ENCODE data around the gene SUFU.

The SUFU gene

DNA sequence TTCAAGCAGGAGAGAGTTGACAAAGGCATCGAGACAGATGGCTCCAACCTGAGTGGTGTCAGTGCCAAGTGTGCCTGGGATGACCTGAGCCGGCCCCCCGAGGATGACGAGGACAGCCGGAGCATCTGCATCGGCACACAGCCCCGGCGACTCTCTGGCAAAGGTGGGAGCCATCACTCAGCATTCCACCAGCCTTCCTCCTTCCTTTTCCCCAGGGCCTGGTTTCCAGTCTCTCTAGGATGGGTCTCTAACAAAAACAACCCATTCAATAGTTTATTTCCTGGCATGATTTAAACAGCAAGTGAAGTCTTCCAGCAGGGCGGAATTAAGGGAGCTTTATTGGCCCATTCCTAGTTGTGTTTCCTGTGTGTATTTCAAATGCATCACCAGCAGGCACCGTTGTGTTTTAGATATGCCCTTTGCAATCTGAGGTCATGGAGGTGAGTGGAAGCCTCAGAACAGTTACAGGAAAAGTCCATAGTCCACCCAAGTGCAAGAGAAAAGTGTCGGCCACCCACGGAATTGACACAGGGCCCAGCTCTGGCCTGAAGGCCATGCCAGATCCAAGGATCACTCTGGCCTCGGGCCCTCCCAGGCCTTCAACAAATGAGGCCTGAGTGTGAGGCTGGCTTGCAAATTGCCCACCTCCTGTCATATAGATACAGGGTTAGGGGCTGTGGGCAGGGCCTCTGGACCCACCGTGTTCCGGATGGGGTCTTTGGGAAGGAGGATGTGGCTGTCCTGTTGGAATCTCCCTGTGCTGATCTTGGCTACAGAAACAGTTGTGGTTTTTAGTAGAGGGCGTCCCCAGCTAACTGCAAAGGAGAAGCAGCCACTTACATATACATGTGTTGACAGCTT is 93.6 kb downstream of the SUFU start:
- DNase-seq (ENCODE audit: low read depth): no peak

- no peak for DNase-seq (ENCODE audit: low read depth)
These were observed 94.5 kb downstream of the SUFU start for GRCh38 chr10:102598243-102598642.

DNA sequence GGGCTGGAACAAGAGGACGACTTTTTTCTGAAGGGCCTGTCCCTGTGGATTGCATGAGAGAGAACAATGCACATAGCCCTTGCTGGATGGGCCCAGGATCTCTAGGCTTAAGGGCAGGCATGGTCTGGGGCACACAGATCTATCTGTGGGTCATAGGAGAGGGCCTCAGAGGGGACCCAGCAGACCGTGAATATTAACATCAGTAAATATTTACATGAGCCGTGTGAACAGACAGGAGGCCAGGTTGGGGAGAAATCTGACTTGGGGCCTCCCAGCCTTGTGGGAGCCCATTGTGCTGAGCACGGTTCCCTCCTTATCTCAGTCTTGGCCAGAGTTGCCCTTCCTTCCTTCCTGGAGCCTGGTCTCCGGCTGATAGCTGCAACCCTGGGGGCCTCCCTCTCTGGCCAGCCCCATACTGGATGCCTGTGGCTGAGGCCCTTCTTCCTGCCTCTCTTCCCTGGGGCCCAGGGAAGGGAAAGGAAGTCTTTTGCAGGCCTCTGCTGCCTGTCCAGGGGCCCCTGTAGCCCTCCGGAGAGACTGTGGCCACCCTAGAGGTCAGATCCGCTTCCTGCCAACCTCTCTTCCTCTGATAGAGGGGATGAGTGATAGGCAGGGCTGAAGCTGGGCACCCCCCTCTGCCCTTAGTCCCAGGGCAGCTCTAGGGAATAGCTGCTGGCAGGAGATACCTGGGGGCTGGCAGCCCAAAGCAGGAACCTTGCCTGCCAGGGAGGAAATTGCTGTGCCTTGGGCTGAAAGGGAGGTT is 96.0 kb downstream of the SUFU start:
- no peak for DNase-seq (ENCODE audit: low read depth)

- DNase-seq (ENCODE audit: low read depth): no peak
These were observed 97.0 kb downstream of the SUFU start for GRCh38 chr10:102600816-102601215.

DNA sequence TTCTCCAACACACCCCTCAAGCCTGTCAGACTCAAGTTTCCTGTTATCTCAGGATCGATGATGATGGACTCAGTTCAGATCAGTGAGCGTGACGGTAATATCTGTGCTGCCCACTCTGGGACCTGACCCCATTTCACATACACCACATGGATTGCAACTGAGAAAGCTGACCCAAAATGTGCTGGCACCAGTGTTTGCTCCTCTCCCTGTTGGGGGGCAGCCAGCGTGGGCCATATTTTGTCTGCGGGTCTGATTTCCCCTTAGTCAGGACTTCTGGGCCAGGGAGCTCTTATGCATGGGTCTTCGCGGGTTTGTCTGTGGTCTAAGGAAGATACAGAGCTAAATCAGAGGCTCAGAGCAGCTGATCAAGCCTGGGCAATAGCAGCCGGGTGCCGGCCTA is 97.9 kb downstream of the SUFU start:
- DNase-seq (ENCODE audit: low read depth): no peak

DNA sequence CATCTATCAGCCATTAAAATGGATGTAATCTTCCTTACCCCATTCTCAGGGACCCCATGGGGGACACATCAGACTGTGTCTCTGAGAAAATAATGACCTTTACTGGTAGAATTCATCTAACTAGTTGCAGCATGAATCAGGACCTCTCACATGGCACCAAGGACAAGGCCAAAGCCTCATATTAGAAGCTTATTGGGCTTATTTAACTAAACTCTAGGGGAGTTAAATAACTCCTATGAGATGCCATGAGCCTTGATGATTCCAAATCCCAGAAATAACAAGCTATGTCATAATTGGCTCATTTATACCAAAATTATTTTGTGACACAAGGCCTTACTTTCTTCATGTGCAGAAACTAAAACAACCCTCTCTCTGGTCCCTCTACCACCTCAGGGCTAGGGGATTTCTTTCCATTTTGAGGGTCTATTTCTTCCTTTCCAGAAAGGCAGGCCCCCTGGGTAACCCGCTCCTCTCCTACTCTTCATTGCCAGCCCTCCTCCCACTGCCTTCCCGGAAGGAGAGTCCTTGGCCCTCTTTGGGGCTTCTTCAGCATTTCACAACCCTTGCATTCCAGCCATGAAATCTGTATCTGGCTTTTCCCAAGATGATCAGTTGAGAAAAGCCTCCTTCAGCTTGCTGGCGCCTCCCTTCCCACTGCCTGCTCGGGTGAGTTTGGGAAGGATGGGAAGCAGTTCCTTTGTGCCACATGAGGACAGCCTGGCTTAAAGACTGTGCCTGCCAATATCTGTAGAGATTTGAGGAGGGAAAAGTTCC is 98.7 kb downstream of the SUFU start:
- no peak for DNase-seq (ENCODE audit: low read depth)

DNA sequence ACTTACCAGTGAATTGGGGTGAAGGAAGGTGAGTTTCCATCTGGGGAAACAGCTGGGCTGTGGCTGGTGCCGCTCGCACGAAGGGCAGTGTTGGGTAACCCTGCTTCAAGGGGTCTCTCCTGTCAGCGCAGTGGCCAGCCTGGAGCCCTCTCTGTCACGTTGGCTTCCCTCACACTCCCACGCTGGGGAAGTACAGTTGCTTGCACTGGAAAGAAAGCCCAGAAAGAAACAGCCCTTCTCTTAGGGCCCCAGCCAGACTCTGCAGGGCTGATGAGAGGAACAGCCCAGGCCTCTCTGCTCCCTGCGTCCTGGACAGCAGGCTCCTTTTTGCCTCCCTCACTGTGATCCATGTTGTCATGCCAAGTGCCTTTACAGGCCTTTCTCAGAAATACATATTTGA is 100.2 kb downstream of the SUFU start:
- no peak for DNase-seq (ENCODE audit: low read depth)

- DNase-seq (ENCODE audit: low read depth): no peak
These were observed 100.7 kb downstream of the SUFU start for GRCh38 chr10:102604439-102604841.

GRCh38 chr10:102605712-102606111 is 101.9 kb downstream of the SUFU start:
- DNase-seq (ENCODE audit: low read depth): no peak

GRCh38 chr10:102608487-102608886 is 104.7 kb downstream of the SUFU start:
- DNase-seq (ENCODE audit: low read depth): no peak

- no peak for DNase-seq (ENCODE audit: low read depth)
These were observed 106.7 kb downstream of the SUFU start for GRCh38 chr10:102610441-102610887.

GRCh38 chr10:102611514-102612087 is 107.8 kb downstream of the SUFU start:
- DNase-seq (ENCODE audit: low read depth): no peak

DNA sequence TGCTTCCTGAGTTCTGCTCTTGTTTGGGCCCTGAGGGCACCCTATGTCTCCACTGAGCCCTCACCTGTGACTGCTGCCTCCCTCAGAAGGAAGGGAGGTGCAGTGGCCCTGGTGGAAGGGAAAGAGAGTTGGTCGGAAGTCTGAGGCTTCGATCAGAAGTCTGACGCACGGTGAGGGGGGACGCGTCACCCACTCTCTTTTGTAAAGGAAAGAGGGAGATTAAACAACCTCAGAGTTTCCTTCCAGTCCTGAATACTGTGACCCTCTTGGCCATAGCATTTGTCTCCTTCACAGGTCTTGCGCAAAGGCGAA is 109.1 kb downstream of the SUFU start:
- peak; percentile 22 for DNase-seq (ENCODE audit: low read depth)

GRCh38 chr10:102613286-102613685 is 109.5 kb downstream of the SUFU start:
- DNase-seq (ENCODE audit: low read depth): no peak

GRCh38 chr10:102613785-102614184 is 110.0 kb downstream of the SUFU start:
- no peak for DNase-seq (ENCODE audit: low read depth)

- DNase-seq (ENCODE audit: low read depth): no peak
These were observed 111.1 kb downstream of the SUFU start for GRCh38 chr10:102614888-102615287.

GRCh38 chr10:102615361-102615760 is 111.6 kb downstream of the SUFU start:
- DNase-seq (ENCODE audit: low read depth): no peak

DNA sequence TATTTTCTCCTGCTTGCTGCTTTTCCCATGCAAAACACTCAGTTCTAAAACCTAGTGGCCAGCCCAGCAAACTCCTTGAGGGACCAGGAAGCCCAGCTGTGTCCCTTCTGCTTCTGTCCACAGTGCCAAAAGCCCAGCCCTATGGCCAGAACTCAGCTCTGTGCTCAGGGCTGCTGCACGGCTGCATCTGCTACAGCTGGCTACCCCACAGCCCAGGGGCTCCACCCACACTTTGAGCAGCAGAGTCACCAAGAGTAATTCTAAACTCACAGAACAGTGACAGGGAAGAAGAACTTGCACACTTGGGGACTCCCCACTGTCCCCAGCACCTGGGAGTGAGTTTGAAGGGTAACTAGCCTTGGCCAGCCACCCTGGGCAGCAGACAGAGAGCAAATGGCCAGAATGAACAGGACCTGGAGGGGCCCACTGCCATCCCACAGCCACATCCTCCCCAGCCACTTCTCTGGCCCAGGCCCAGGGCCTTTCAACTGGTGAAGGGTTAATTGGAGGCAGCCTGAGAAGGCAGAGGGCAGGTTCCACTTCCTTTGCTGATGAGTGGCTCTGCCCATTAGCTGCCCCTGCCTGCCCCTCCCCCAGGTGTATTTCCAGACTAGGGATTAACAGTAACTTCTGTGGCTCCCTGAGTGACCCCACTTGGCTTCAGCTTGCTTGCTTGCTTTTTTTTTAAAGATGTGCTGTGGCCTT is 112.4 kb downstream of the SUFU start:
- DNase-seq (ENCODE audit: low read depth): no peak

DNA sequence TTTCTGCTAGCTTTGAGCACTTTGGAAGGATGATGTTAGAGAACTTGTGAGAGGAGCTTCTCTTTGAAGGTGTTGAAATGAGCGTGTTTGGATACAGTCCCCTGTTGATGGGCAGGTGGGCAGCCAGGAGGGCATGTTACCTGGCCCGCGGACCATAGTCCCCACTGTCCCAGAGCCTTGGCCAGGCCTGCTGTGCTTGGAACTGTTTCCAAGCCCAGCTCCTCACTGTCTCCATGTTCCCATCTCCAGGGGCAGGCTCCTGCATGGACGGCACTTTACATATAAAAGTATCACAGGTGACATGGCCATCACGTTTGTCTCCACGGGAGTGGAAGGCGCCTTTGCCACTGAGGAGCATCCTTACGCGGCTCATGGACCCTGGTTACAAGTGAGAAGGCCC is 113.3 kb downstream of the SUFU start:
- no peak for DNase-seq (ENCODE audit: low read depth)

- DNase-seq (ENCODE audit: low read depth): no peak
These were observed 114.0 kb downstream of the SUFU start for GRCh38 chr10:102617816-102618215.

- no peak for DNase-seq (ENCODE audit: low read depth)
These were observed 115.7 kb downstream of the SUFU start for GRCh38 chr10:102619281-102619981.

All from stimulated activated CD8-positive, alpha-beta memory T cell treated with anti-CD3 and anti-CD28 coated beads, Interleukin-4, amount 100 ng/mL, for 24 hours (primary cell).